Sigmoid colon (tissue), 3 donors: ENCODE measurements around the gene UBE2E2.

ENCODE experiments used
- CTCF ChIP-seq, 4 experiments: fragments of 450-650 bp in 3 of 4; fragments of 200-600 bp in 1 of 4; IDR thresholded peaks; one replicate each; pipeline ENCODE4 v1.5.1; 2016 to 2019; ENCODE audit warnings: antibody characterized with exemption in 4 of 4, mild to moderate bottlenecking in 3 of 4, moderate library complexity in 2 of 4
- POLR2A ChIP-seq, 2 donors: fragments of 450-650 bp; IDR thresholded peaks; one replicate each; pipeline ENCODE4 v1.6.1; 2016; ENCODE audit warnings: antibody characterized with exemption in 2 of 2, mild to moderate bottlenecking in 2 of 2, moderate library complexity in 2 of 2

GRCh38 chr3:23495507-23495906 lies 292.4 kb downstream of the UBE2E2 start:
- no peak for TF ChIP-seq CTCF (IDR thresholded peaks at IDR 0.05)
- no peak for TF ChIP-seq POLR2A (IDR thresholded peaks at IDR 0.05)
